GM21526 (cell line): Measurements from ENCODE around the gene RMRP.

Experiments used
- ATAC-seq: cut with Tn5 transposase; IDR thresholded peaks from one replicate; pipeline ENCODE4 v1.9.1; 2021; ENCODE audit warnings: moderate library complexity; ENCODE audit not compliant: unreplicated experiment, low FRiP score

RMRP gene

GRCh38 chr9:35657546-35658136, at the start of gene RMRP:
TSS of gene RMRP (minus strand) at chr9:35658019.
- peak; percentile 79 for ATAC-seq

- ATAC-seq, result no peak
Observed at GRCh38 chr9:35706951-35707350, 49.1 kb upstream of the RMRP start.

- no peak for ATAC-seq
Observed at GRCh38 chr9:35705836-35706430, 48.1 kb upstream of the RMRP start.

- ATAC-seq, result no peak
Observed at GRCh38 chr9:35705372-35705771, 47.6 kb upstream of the RMRP start.

GRCh38 chr9:35703906-35704672, 46.3 kb upstream of the RMRP start:
- no peak for ATAC-seq

- ATAC-seq, result no peak
Observed at GRCh38 chr9:35702696-35703095, 44.9 kb upstream of the RMRP start.

GRCh38 chr9:35700942-35701341, 43.1 kb upstream of the RMRP start:
- ATAC-seq, result no peak

GRCh38 chr9:35700031-35700430, 42.2 kb upstream of the RMRP start:
- ATAC-seq, result no peak

GRCh38 chr9:35698231-35698630, 40.4 kb upstream of the RMRP start:
- ATAC-seq, result no peak

GRCh38 chr9:35697486-35697885, 39.7 kb upstream of the RMRP start:
- no peak for ATAC-seq

- ATAC-seq, result peak; percentile 73
Observed at GRCh38 chr9:35696520-35697215, 38.8 kb upstream of the RMRP start.

GRCh38 chr9:35695943-35696401, 38.2 kb upstream of the RMRP start:
- ATAC-seq, result no peak

GRCh38 chr9:35691757-35692301, 34.0 kb upstream of the RMRP start:
- ATAC-seq, result no peak

- ATAC-seq, result no peak
Observed at GRCh38 chr9:35691334-35691650, 33.5 kb upstream of the RMRP start.

GRCh38 chr9:35690614-35691333, 33.0 kb upstream of the RMRP start:
- ATAC-seq, result no peak

- ATAC-seq, result no peak
Observed at GRCh38 chr9:35690294-35690613, 32.4 kb upstream of the RMRP start.

- no peak for ATAC-seq
Observed at GRCh38 chr9:35689542-35690293, 31.9 kb upstream of the RMRP start, which contains the start of gene TPM2. TSS of gene TPM2 (minus strand) at chr9:35689925. CDS start at chr9:35689817, 108 bp downstream.

- no peak for ATAC-seq
Observed at GRCh38 chr9:35688558-35689541, 31.0 kb upstream of the RMRP start.
